Epithelial cell of proximal tubule (primary cell): ENCODE data around the gene DOCK2. TPM values are rescaled to one million over a fixed set of nuclear protein-coding genes. Genes with fewer than 3 reads are reported as not detected.

Source experiments
- DNase-seq: peaks from one replicate; pipeline ENCODE4 v3.0.0-alpha.2; 2011; ENCODE audit warnings: low read depth
- H3K4me3 ChIP-seq: 2 replicates; pipeline ENCODE4 v1.5.1; 2011; ENCODE audit warnings: low read depth, mild to moderate bottlenecking, low read length
- total RNA-seq: library from RNA; depleted of rRNA; stranded (reverse); fragments of >200 nt; gene quantifications from 2 replicates; pipeline ENCODE4 v1.2.3, GENCODE V29; 2015
- TF ChIP-seq, protein P1 (sequence below): conservative IDR thresholded peaks from 2 replicates; pipeline ENCODE4 v1.5.1; 2012; ENCODE audit warnings: low read depth, mild to moderate bottlenecking, low read length

Gene DOCK2
- total RNA-seq, 1 donor from 2014 or later: 30.4 TPM

DNA sequence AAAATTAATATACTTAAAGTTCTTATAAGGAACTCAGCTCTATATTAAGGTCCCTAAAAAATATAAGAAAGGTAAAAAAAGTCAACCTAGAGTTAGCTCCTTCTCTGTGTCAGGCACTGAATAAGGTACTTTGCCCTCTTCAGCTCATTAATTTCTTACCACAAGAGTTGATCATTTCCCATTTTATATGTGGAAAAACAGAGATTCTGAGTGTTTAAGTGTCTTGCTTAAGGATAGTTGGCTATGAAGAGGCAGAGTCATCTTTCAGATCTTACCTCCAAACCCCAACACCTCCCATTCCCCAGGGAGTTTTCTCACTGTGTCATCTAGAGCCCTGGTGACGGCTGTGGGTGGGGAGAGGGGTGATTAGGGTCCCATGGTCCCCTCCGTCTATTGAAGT, 302.7 kb downstream of the DOCK2 start:
- peak; percentile 74 for DNase-seq
- TF ChIP-seq, protein P1, sequence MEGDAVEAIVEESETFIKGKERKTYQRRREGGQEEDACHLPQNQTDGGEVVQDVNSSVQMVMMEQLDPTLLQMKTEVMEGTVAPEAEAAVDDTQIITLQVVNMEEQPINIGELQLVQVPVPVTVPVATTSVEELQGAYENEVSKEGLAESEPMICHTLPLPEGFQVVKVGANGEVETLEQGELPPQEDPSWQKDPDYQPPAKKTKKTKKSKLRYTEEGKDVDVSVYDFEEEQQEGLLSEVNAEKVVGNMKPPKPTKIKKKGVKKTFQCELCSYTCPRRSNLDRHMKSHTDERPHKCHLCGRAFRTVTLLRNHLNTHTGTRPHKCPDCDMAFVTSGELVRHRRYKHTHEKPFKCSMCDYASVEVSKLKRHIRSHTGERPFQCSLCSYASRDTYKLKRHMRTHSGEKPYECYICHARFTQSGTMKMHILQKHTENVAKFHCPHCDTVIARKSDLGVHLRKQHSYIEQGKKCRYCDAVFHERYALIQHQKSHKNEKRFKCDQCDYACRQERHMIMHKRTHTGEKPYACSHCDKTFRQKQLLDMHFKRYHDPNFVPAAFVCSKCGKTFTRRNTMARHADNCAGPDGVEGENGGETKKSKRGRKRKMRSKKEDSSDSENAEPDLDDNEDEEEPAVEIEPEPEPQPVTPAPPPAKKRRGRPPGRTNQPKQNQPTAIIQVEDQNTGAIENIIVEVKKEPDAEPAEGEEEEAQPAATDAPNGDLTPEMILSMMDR: no peak
- H3K4me3 ChIP-seq: no peak overlapping the region

DNA sequence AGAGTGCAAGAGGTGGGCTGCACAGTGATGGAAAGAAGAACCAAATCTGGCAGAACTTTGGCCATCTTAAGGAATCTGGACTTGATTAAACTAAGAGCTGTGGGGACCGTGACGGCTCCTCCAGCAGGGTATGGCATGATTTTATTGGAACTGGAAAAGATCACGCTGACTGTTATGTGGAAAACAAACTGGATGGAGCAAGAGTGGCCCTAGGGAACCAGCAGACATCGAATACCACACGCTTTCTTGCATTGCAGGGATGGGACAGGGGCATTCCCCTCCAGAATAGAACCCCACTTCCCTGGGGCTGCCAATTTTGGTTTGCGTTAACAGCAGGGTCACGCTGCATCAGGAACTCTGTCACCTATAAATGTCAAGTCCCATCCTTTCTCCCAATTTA, 304.5 kb downstream of the DOCK2 start:
- TF ChIP-seq, protein P1: no peak
- no peak overlapping the region for H3K4me3 ChIP-seq
- no peak for DNase-seq

DNA sequence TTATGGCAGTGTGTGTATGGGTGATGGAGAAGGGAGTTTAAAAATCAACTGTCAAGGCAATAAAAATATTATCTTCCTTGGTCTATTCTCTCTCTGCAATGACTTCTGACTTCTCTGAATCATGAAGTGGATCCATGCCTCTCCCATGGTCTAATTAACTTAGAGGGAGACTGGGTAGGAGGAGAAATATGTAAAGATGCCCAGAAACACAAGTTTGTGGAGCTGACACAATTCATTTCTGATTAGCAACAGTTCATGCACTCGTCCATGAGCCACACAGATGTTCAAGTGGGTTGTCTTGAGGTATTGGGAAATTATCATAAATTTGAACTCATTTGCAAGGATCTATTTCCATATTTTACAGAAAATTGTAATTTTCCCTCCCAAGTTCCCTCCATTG, 305.1 kb downstream of the DOCK2 start:
- no peak for DNase-seq
- H3K4me3 ChIP-seq: no peak overlapping the region
- TF ChIP-seq, protein P1: no peak

DNA sequence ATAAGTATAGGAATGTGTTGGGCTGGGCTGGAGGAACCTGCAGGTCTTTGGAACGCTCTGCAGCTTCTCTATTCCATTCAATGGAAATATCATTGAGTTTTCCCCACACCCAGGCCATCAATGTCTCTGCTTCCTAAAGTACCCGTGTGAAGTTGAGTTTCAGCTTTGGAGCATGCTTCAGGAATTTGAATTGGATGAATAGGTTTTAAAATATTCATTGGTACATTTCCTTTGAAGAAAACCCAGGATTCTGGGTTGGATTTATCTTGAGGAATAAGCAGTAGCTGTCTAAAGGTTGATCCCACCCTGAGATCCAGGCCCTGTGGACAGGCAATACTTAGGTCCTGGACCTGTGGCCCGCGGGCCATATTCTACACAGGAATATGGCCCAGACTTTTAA, 306.0 kb downstream of the DOCK2 start:
- no peak overlapping the region for H3K4me3 ChIP-seq
- DNase-seq: no peak
- TF ChIP-seq, protein P1: no peak

DNA sequence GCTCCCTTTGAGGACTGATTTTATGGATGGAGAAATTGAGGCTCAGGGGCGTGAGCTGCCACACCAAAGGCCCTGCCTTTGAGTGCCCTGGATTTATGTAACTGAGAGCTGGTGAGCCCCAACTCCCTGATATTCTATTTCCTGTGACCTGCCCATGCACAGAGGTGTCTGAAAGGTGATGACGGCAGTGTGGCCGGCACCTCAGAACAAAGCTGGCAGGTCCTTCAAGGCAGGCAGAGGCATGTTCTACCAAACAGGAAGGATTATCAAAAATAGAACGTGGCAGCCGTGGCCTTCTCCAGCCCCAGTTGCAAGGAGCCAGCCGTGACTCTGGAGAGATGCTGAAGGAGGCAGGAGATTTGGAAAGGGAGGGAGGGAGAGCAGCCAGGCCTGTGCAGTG, 307.0 kb downstream of the DOCK2 start:
- DNase-seq: no peak
- TF ChIP-seq, protein P1: no peak
- no peak overlapping the region for H3K4me3 ChIP-seq

DNA sequence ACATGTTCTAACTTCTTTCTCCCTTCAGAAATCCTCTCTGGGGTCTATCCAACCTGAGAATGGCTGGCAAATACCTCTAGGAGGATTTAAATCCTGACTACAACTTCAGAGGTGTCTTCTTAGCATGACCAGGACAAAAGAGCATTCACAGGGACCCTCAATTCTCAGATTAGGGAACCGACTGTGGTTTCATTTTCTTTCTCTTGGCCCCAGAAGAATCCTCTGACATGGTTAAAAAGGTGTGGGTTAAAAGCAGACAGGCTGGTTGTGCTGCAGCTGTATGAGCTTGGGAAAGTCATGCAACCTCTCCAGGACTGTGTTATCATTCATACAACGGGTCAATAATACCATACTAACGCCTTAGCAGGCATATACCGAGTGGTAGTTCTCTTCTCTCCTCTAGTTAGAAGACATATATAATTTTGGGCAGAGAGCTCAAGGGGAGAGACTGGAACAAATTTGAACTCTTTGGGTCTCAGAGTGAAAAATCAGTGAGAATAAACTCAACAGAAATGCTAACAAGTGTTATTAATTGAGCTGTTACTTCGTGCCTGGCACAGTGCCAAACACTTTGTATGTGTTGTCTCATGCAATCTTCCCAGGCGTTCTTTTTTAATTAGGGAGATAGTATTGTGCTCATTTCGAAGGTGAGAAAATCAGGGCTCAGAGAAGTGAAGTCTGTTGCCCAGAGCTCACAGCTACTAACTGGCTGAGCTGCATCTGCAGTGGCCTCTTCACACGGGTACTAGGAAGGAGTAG, 308.0 kb downstream of the DOCK2 start:
- no peak overlapping the region for H3K4me3 ChIP-seq
- DNase-seq: no peak
- TF ChIP-seq, protein P1: no peak

DNA sequence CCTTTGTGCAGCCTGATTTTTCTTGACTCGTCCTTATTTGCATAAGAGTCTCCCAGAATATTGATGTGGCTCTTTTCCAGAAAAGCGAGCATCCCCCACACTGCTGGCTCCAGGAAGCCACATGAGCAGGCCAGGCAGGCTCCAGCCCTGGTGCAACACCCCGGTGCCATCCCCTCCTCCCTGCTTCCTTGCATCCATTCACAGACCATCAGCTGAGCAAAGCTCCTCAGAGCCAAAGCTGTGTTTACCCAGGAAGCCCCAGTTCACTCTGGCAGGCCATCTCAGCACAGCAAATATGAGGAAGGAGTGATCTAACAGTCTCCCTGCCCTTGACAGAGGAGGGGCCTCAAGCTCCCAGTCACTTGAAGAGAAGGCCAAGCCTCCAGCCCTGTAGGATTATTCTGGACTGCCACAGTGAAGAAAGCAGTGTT, 308.8 kb downstream of the DOCK2 start:
- no peak for DNase-seq
- H3K4me3 ChIP-seq: no peak overlapping the region
- TF ChIP-seq, protein P1: no peak
